H1 (cell line): ENCODE results near the gene XPO1. TPM values are rescaled to one million over a fixed set of nuclear protein-coding genes. Genes with fewer than 3 reads are reported as not detected.

Source experiments
- CTCF ChIA-PET: fragments of 300-600 bp; sonication (Branson Sonifier 250); formaldehyde crosslinking; loops from one replicate; lab custom pipeline; 2021; ENCODE audit not compliant: partially characterized antibody; lab: Charles Lee
- POLR2A ChIA-PET: fragments of 300-600 bp; sonication (Branson Sonifier 250); formaldehyde crosslinking; loops from one replicate; lab custom pipeline; 2021; ENCODE audit warnings: inconsistent platforms; ENCODE audit not compliant: partially characterized antibody; lab: Charles Lee
- DNase-seq, 2 experiments: peaks; one replicate each; pipeline versions ENCODE4 v3.0.0 to v3.0.0-alpha.2; 2010 to 2022; ENCODE audit warnings: low spot score in 2 of 2, low read depth in 1 of 2, mixed read lengths in 1 of 2
- FAIRE-seq: peaks from 2 replicates; lab custom pipeline; 2011; peaks lifted over from hg19 to GRCh38; lab: Jason Lieb, UNC
- H2AFZ ChIP-seq: 2 replicates; pipeline ENCODE4 v1.8.1; 2012; ENCODE audit warnings: low read length, inconsistent platforms
- H2AK5ac ChIP-seq: 2 replicates; pipeline ENCODE4 v1.6.1; 2013; ENCODE audit warnings: low read depth, low read length
- H2BK120ac ChIP-seq: replicated peaks from 2 replicates; pipeline ENCODE3; 2013; ENCODE audit warnings: low read depth, low read length, inconsistent platforms
- H2BK12ac ChIP-seq: 2 replicates; pipeline ENCODE4 v1.6.1; 2013; ENCODE audit warnings: low read depth, low read length
- H2BK15ac ChIP-seq: 2 replicates; pipeline ENCODE4 v1.6.1; 2013; ENCODE audit warnings: low read length
- H2BK20ac ChIP-seq: 2 replicates; pipeline ENCODE4 v1.6.1; 2013; ENCODE audit warnings: low read length
- H2BK5ac ChIP-seq: 2 replicates; pipeline ENCODE4 v1.6.1; 2013; ENCODE audit warnings: low read depth, low read length
- H3K14ac ChIP-seq: 2 replicates; pipeline ENCODE4 v1.6.1; 2013; ENCODE audit warnings: inconsistent platforms; ENCODE audit not compliant: insufficient read length
- H3K18ac ChIP-seq: 2 replicates; pipeline ENCODE4 v1.6.1; 2013; ENCODE audit warnings: low read length; ENCODE audit errors: extremely low read depth
- H3K23ac ChIP-seq: 2 replicates; pipeline ENCODE4 v1.6.1; 2013; ENCODE audit warnings: inconsistent platforms; ENCODE audit not compliant: insufficient read length
- H3K23me2 ChIP-seq: 2 replicates; pipeline ENCODE4 v1.6.1; 2013; ENCODE audit warnings: low read depth, low read length
- H3K27ac ChIP-seq: 2 replicates; pipeline ENCODE4 v1.6.1; 2011; ENCODE audit warnings: low read depth, low read length, inconsistent platforms
- H3K27me3 ChIP-seq, 4 experiments: replicated peaks in 1 of 4; 1 replicate in 1 of 4; 2 replicates in 3 of 4; pipeline versions ENCODE4 v1.6.1 to v1.8.1; 2011 to 2013; ENCODE audit warnings: low read length in 3 of 4, mild to moderate bottlenecking in 3 of 4, inconsistent platforms in 2 of 4, mixed read lengths in 2 of 4, moderate library complexity in 1 of 4; ENCODE audit not compliant: control insufficient read depth in 3 of 4, insufficient read depth in 3 of 4; ENCODE audit errors: extremely low read depth in 1 of 4
- H3K36me3 ChIP-seq, 4 experiments: 2 replicates each; pipeline versions ENCODE4 v1.6.1 to v1.8.1; 2011 to 2013; ENCODE audit warnings: mild to moderate bottlenecking in 4 of 4, low read length in 3 of 4, moderate library complexity in 2 of 4, control low read depth in 1 of 4, inconsistent platforms in 1 of 4; ENCODE audit not compliant: insufficient read depth in 4 of 4, control insufficient read depth in 2 of 4
- H3K4ac ChIP-seq: replicated peaks from 2 replicates; pipeline ENCODE3; 2013; ENCODE audit warnings: low read length, low read depth, mixed read lengths, inconsistent platforms; ENCODE audit not compliant: insufficient read length
- H3K4me1 ChIP-seq, 4 experiments: replicated peaks in 1 of 4; 1 replicate in 1 of 4; 2 replicates in 3 of 4; pipeline versions ENCODE4 v1.6.1 to v1.8.1; 2011 to 2013; ENCODE audit warnings: low read length in 3 of 4, inconsistent platforms in 2 of 4, mixed read lengths in 1 of 4; ENCODE audit not compliant: insufficient read depth in 4 of 4, control insufficient read depth in 3 of 4
- H3K4me2 ChIP-seq, 2 experiments: 2 replicates each; pipeline versions ENCODE4 v1.6.1 to v1.8.1; 2011 to 2013; ENCODE audit warnings: low read depth in 2 of 2, low read length in 2 of 2, control low read depth in 1 of 2, inconsistent platforms in 1 of 2, mild to moderate bottlenecking in 1 of 2; ENCODE audit not compliant: insufficient read depth in 1 of 2
- H3K4me3 ChIP-seq, 4 experiments: fragments of 200-600, 300-600 bp in 1 of 4; sonication (generic), shearing (Covaris generic), sonication (Bioruptor Twin) in 1 of 4; 2 replicates each; pipeline versions ENCODE4 v1.5.1 to v1.8.1; 2011 to 2016; ENCODE audit warnings: low read length in 4 of 4, low read depth in 3 of 4, control low read depth in 2 of 4, inconsistent platforms in 2 of 4, mild to moderate bottlenecking in 2 of 4, mixed read lengths in 1 of 4, moderate library complexity in 1 of 4; ENCODE audit not compliant: insufficient read depth in 2 of 4; ENCODE audit errors: extremely low read depth in 1 of 4
- H3K56ac ChIP-seq: replicated peaks from 2 replicates; pipeline ENCODE3; 2013; ENCODE audit warnings: low read depth, mild to moderate bottlenecking, mixed read lengths, low read length, inconsistent platforms; ENCODE audit not compliant: insufficient read length
- H3K79me1 ChIP-seq: 2 replicates; pipeline ENCODE4 v1.6.1; 2013; ENCODE audit warnings: low read depth, low read length, control low read depth
- H3K79me2 ChIP-seq, 2 experiments: 2 replicates each; pipeline versions ENCODE4 v1.6.1 to v1.8.1; 2012 to 2013; ENCODE audit warnings: low read length in 2 of 2, mild to moderate bottlenecking in 2 of 2, inconsistent platforms in 1 of 2; ENCODE audit not compliant: insufficient read depth in 2 of 2, control insufficient read depth in 1 of 2
- H3K9ac ChIP-seq, 4 experiments: replicated peaks in 1 of 4; 1 replicate in 1 of 4; 2 replicates in 3 of 4; pipeline versions ENCODE4 v1.6.1 to v1.8.1; 2011 to 2013; ENCODE audit warnings: low read depth in 3 of 4, low read length in 3 of 4, control low read depth in 2 of 4, mild to moderate bottlenecking in 2 of 4, moderate library complexity in 2 of 4, inconsistent platforms in 1 of 4; ENCODE audit errors: extremely low read depth in 1 of 4
- H3K9me3 ChIP-seq, 2 experiments: 2 replicates each; pipeline versions ENCODE4 v1.6.1 to v1.8.1; 2012 to 2013; ENCODE audit warnings: mild to moderate bottlenecking in 2 of 2, moderate library complexity in 2 of 2, control low read depth in 1 of 2, inconsistent platforms in 1 of 2, low read depth in 1 of 2, low read length in 1 of 2, mixed read lengths in 1 of 2; ENCODE audit not compliant: insufficient read depth in 2 of 2
- H4K20me1 ChIP-seq, 2 experiments: replicated peaks in 1 of 2; 2 replicates each; pipeline versions ENCODE3 to v1.8.1; 2011 to 2013; ENCODE audit warnings: inconsistent platforms in 2 of 2, low read length in 2 of 2, mild to moderate bottlenecking in 1 of 2; ENCODE audit not compliant: insufficient read depth in 2 of 2, control insufficient read depth in 1 of 2
- H4K5ac ChIP-seq: 2 replicates; pipeline ENCODE4 v1.6.1; 2013; ENCODE audit warnings: low read length, low read depth, mixed read lengths, inconsistent platforms; ENCODE audit not compliant: insufficient read length
- H4K8ac ChIP-seq: 2 replicates; pipeline ENCODE4 v1.8.0; 2013; ENCODE audit warnings: mild to moderate bottlenecking, moderate library complexity, low read length, inconsistent platforms; ENCODE audit not compliant: insufficient read depth; ENCODE audit errors: extremely low read depth
- H4K91ac ChIP-seq: replicated peaks from 2 replicates; pipeline ENCODE3; 2013; ENCODE audit warnings: low read length, mixed read lengths, inconsistent platforms; ENCODE audit not compliant: insufficient read length
- EP300 ChIP-seq, 2 experiments: IDR thresholded peaks; 1 replicate in 1 of 2; 2 replicates in 1 of 2; pipeline ENCODE4 v1.6.1; 2011 to 2012; ENCODE audit warnings: low read depth in 2 of 2, low read length in 2 of 2, mild to moderate bottlenecking in 2 of 2, borderline replicate concordance in 1 of 2, inconsistent platforms in 1 of 2, moderate library complexity in 1 of 2
- MAX ChIP-seq: IDR thresholded peaks from 2 replicates; pipeline ENCODE4 v1.6.1; 2012; ENCODE audit warnings: inconsistent platforms
- POLR2A ChIP-seq, 2 experiments: IDR thresholded peaks; 1 replicate in 1 of 2; 2 replicates in 1 of 2; pipeline ENCODE4 v1.6.1; 2011; ENCODE audit warnings: low read depth in 2 of 2, low read length in 2 of 2, mild to moderate bottlenecking in 2 of 2; ENCODE audit errors: control extremely low read depth in 1 of 2
- RNF2 ChIP-seq: fragments of 200-900, 300-1000 bp; sonication (generic); IDR thresholded peaks from 2 replicates; pipeline ENCODE4 v1.7.1; 2016; ENCODE audit warnings: borderline replicate concordance, low read depth, mild to moderate bottlenecking, antibody characterized with exemption, low read length; ENCODE audit not compliant: poor library complexity, severe bottlenecking; ENCODE audit errors: missing control alignments
- SIX5 ChIP-seq: IDR thresholded peaks from 2 replicates; pipeline ENCODE4 v1.6.1; 2011; ENCODE audit warnings: mild to moderate bottlenecking, low read depth, low read length
- WGBS, 2 experiments: shearing (Covaris generic) in 1 of 2; methylation state at CpG; one replicate each; pipeline versions ENCODE4 v1.1.6 to v1.1.7; 2013 to 2015; ENCODE audit warnings: low lambda C conversion rate in 2 of 2, mixed read lengths in 2 of 2, inconsistent platforms in 1 of 2, low coverage in 1 of 2, missing lambda C conversion rate in 1 of 2; ENCODE audit not compliant: insufficient replicate concordance in 2 of 2, insufficient coverage in 1 of 2, insufficient read length in 1 of 2; ENCODE audit errors: extremely low coverage in 1 of 2, missing lambda C conversion rate in 1 of 2; 5-methylcytosine and 5-hydroxymethylcytosine counted together
- polyA plus RNA-seq, 7 experiments: library from polyadenylated mRNA; depleted of rRNA in 3 of 7; stranded (reverse) in 5 of 7; unstranded in 2 of 7; fragments of >200 nt in 5 of 7; fragments of 200-250 nt in 2 of 7; gene quantifications; 1 replicate in 5 of 7; 2 replicates in 1 of 7; 4 replicates in 1 of 7; pipeline versions ENCODE4 v1.2.1 to v1.2.3, GENCODE V29; 2011 to 2013; ENCODE audit warnings: missing spikeins in 2 of 7, mixed read lengths in 2 of 7
- total RNA-seq: library from RNA; stranded (reverse); fragmentation: NEBNext Ultra II Directional; extraction: Animal tissue kit (Norgen Biotek cat#: 25700); gene quantifications from 2 replicates; pipeline ENCODE4 v1.2.1, GENCODE V29; 2021

The XPO1 gene
- total and polyA plus RNA-seq, 2 of the 8 experiments (the other 6 are each of a cell fraction or from before 2014, with no cell fraction given) = 110 to 296 TPM

GRCh38 chr2:61566566-61566965 lies 28.4 kb upstream of the XPO1 start:
- Histone ChIP-seq H4K5ac (no peak overlapping the region), H3K4ac (no peak overlapping the region), H4K91ac (no peak overlapping the region), H3K23me2 (no peaks in the 10 kb centered on the region), H2AK5ac (no peak overlapping the region), H3K4me3 (no peak overlapping the region), H3K9ac (no peak overlapping the region), H2AFZ (no peak overlapping the region), H2BK15ac (no peak overlapping the region), H2BK12ac (no peak overlapping the region), H3K23ac (no peak overlapping the region), H3K4me2 (no peak overlapping the region), H4K20me1 (no peaks in the 10 kb centered on the region), H3K9me3 (no peaks in the 10 kb centered on the region), H3K79me1 (no peaks in the 10 kb centered on the region), H3K27me3 (no peaks in the 10 kb centered on the region), H3K18ac (no peak overlapping the region), H3K56ac (no peak overlapping the region), H2BK120ac (no peak overlapping the region), H3K14ac (no peak overlapping the region), H3K27ac (no peak overlapping the region), H3K4me1 (no peaks in the 10 kb centered on the region), H3K79me2 (no peaks in the 10 kb centered on the region), H2BK5ac (no peak overlapping the region), H2BK20ac (no peak overlapping the region), H4K8ac (no peak overlapping the region), H3K36me3 (no peaks in the 10 kb centered on the region)
- CTCF ChIA-PET = interaction anchor here (0.7 kb wide), 1 partner anchor 8 kb away, joined by 3 read pairs; no protein-coding TSS in a partner anchor
- TF ChIP-seq RNF2 (no peak), SIX5 (no peak), MAX (no peak), EP300 (IDR thresholded peaks at IDR 0.05; ENCODE audit: borderline replicate concordance in 1 of 2, low read depth in 2 of 2, low read length in 2 of 2) (no peak), POLR2A (IDR thresholded peaks at IDR 0.05; ENCODE audit: control extremely low read depth in 1 of 2, low read depth in 2 of 2, low read length in 2 of 2) (no peak)
- POLR2A ChIA-PET = no interaction called here
- FAIRE-seq (no peak), DNase-seq (no peak)
- 99% methylated on average over 7 of the region's 7 CpGs; no CpG with 5 or more reads in 1 of the 2 experiments for whole genome bisulfite sequencing, 2 experiments
